HEK293T (cell line): ENCODE data around the gene KREMEN1.

Source experiments
- CTCF ChIA-PET: fragments of 350-600 bp; formaldehyde crosslinking; extraction: SDS; loops from one replicate; lab custom pipeline; 2021; ENCODE audit warnings: antibody characterized with exemption, inconsistent platforms; lab: Yijun Ruan, JAX
- POLR2A ChIA-PET: fragments of 350-600 bp; formaldehyde crosslinking; extraction: SDS; loops from one replicate; lab custom pipeline; 2020; ENCODE audit warnings: antibody characterized with exemption, inconsistent platforms; lab: Yijun Ruan, JAX
- DNase-seq: peaks from one replicate; pipeline ENCODE4 v3.0.0; 2012; ENCODE audit warnings: mixed read lengths; ENCODE audit errors: extremely low spot score
- ARNT ChIP-seq: fragments of 450-650 bp; IDR thresholded peaks from 2 replicates; pipeline ENCODE4 v1.6.1; 2017; ENCODE audit warnings: mild to moderate bottlenecking
- BHLHE40 ChIP-seq: fragments of 450-650 bp; IDR thresholded peaks from 2 replicates; pipeline ENCODE4 v1.6.1; 2016; ENCODE audit warnings: mild to moderate bottlenecking, moderate library complexity, borderline replicate concordance
- CTBP1 ChIP-seq: fragments of 450-650 bp; IDR thresholded peaks from 2 replicates; pipeline ENCODE4 v1.6.1; 2016; ENCODE audit warnings: borderline replicate concordance
- ELF4 ChIP-seq: fragments of 450-650 bp; IDR thresholded peaks from 2 replicates; pipeline ENCODE4 v1.6.1; 2017; ENCODE audit warnings: antibody characterized with exemption
- FOXA1 ChIP-seq: fragments of 450-650 bp; IDR thresholded peaks from 2 replicates; pipeline ENCODE4 v1.6.1; 2016; ENCODE audit warnings: mild to moderate bottlenecking
- FOXK2 ChIP-seq: fragments of 450-650 bp; IDR thresholded peaks from 2 replicates; pipeline ENCODE4 v1.6.1; 2016; ENCODE audit warnings: mild to moderate bottlenecking
- FOXM1 ChIP-seq: fragments of 450-650 bp; IDR thresholded peaks from 2 replicates; pipeline ENCODE4 v1.6.1; 2017; ENCODE audit warnings: mild to moderate bottlenecking, borderline replicate concordance
- HDGF ChIP-seq: fragments of 450-650 bp; IDR thresholded peaks from 2 replicates; pipeline ENCODE4 v1.6.1; 2017; ENCODE audit warnings: antibody characterized with exemption, borderline replicate concordance
- L3MBTL2 ChIP-seq: fragments of 450-650 bp; conservative IDR thresholded peaks from 2 replicates; pipeline ENCODE4 v1.6.1; 2016; ENCODE audit warnings: mild to moderate bottlenecking
- LEF1 ChIP-seq: fragments of 450-650 bp; IDR thresholded peaks from 2 replicates; pipeline ENCODE4 v1.6.1; 2017; ENCODE audit warnings: mild to moderate bottlenecking, borderline replicate concordance
- NFRKB ChIP-seq: fragments of 450-650 bp; IDR thresholded peaks from 2 replicates; pipeline ENCODE4 v1.6.1; 2016; ENCODE audit warnings: mild to moderate bottlenecking, moderate library complexity
- SP1 ChIP-seq: fragments of 450-650 bp; IDR thresholded peaks from 2 replicates; pipeline ENCODE4 v1.6.1; 2017
- SUZ12 ChIP-seq: fragments of 450-650 bp; IDR thresholded peaks from 2 replicates; pipeline ENCODE4 v1.6.1; 2016; ENCODE audit warnings: mild to moderate bottlenecking
- TARDBP ChIP-seq: fragments of 450-650 bp; IDR thresholded peaks from 2 replicates; pipeline ENCODE4 v1.6.1; 2016
- ZNF384 ChIP-seq: fragments of 450-650 bp; IDR thresholded peaks from 2 replicates; pipeline ENCODE4 v1.6.1; 2016
- TF ChIP-seq, protein P1 (sequence below): fragments of 450-650 bp; IDR thresholded peaks from 2 replicates; pipeline ENCODE4 v1.6.1; 2016

KREMEN1 gene

DNA sequence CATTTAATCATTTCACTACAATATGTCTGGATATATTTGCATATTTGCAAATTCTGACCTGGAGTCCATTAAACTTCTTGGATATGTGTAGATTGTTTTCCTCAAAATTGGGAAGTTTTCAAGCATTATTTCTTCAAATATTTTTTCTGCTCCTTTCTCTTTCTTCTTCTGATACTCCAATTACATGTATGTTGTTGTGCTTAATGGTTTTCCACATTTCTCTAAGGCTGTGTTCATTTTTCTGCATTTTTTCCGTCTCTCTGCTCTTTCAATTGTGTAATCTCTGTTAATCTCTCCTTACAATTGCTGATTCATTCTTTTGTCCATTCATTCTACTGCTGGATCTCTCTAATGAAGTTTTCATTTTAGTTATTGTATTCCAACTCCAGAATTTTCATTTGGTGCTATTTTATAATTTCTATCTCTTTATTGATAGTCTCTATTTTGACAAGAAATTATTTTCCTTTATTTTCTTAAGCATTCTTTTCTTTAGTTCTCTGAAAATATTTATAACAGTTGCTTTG is 102.5 kb downstream of the KREMEN1 start:
- no peak for DNase-seq
- ChIA-PET CTCF (no interaction called here), POLR2A (no interaction called here)
- TF ChIP-seq LEF1, result no peak
- no peak for TF ChIP-seq TARDBP

DNA sequence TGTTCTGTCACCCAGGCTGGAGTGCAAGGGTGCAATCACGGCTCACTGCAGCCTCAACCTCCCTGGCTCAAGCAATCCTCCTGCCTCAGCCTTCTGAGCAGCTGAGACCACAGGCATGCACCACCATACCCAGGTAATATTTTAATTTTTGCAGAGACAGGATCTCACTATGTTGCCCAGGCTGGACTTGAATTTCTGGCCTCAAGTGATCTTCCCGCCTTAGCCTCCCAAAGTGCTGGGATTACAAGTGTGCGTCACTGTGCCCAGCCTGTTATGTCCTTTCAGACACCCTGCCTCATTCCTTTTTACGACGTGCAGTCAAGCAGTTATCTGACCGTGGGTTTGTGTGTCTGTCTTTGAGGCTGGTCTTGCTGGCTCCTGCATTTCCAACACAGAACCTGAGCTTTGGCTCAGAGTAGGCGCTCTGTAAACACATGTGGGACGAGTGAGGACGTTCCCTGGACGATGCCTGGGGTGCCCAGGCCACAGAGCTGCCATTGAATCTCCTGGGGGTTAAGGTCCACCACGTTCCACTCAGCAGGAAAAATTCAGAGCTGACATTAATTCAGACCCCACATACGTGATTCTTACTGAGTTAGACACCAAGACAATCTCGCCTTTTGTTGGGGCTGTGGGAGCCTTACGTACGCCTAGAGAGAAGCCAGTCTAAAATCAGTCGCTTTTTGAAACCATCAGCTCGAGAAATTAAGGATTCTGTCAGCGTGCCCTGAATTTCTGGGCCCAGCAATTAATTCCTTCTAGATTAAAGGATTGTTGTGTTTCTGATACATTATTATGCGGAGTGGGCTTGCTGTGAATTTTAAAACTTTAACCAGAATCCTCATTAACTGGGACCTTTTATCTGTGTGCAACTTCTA is 111.4 kb downstream of the KREMEN1 start:
- ChIA-PET POLR2A (no interaction called here), CTCF (interaction anchor here (0.7 to 1.5 kb wide), 2 partner anchors 30 to 214 kb away, joined by 3 to 8 read pairs; no protein-coding TSS in a partner anchor)
- TF ChIP-seq TARDBP, result no peak
- TF ChIP-seq FOXM1, result no peak
- TF ChIP-seq CTBP1, result no peak
- no peak for TF ChIP-seq NFRKB
- TF ChIP-seq, protein P1, sequence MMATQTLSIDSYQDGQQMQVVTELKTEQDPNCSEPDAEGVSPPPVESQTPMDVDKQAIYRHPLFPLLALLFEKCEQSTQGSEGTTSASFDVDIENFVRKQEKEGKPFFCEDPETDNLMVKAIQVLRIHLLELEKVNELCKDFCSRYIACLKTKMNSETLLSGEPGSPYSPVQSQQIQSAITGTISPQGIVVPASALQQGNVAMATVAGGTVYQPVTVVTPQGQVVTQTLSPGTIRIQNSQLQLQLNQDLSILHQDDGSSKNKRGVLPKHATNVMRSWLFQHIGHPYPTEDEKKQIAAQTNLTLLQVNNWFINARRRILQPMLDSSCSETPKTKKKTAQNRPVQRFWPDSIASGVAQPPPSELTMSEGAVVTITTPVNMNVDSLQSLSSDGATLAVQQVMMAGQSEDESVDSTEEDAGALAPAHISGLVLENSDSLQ, result no peak
- no peak for TF ChIP-seq L3MBTL2
- TF ChIP-seq LEF1, result no peak
- TF ChIP-seq FOXA1, result no peak
- TF ChIP-seq SP1, result no peak
- TF ChIP-seq HDGF, result no peak
- TF ChIP-seq SUZ12, result no peak
- TF ChIP-seq BHLHE40, result no peak
- no peak for TF ChIP-seq ARNT
- no peak for TF ChIP-seq ZNF384
- no peak for TF ChIP-seq FOXK2
- no peak for TF ChIP-seq ELF4
- DNase-seq, result no peak

DNA sequence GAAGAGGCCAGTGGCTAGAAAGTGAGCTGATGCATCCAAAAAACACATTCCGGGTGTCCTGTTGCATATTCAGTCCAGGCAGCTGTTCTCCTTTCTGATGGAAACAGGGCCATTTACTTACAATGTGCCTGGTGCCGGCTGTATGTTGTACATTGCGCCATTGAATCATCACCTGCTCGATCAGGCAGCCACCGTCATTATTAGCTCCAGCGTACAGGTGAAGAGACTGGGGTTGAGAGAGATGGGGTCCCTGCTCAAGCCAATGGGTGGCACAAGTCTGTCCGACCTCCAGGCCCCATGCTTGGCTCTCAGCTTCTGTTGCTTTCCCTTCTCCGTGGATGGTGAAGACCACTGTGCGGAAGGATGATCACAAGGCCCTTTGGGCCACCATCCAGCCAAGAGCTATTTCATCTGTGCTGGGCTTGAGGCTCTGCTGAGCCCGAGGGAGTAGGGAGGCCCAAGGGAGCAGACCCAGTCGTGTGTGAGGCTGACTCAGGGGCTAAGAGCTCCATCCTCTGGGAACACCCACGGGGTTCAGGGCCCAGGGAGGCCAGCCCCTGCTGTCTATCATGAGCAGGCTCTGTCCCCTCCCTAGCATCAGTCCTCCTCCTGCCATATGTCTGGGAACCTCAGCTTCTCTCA is 112.1 kb downstream of the KREMEN1 start:
- CTCF ChIA-PET, result no interaction called here
- POLR2A ChIA-PET, result no interaction called here
- no peak for DNase-seq
- TF ChIP-seq ZNF384 (no peak), NFRKB (no peak), SUZ12 (no peak), HDGF (no peak), SP1 (no peak), CTBP1 (no peak), LEF1 (no peak), BHLHE40 (no peak)
- TF ChIP-seq, protein P1, result no peak

DNA sequence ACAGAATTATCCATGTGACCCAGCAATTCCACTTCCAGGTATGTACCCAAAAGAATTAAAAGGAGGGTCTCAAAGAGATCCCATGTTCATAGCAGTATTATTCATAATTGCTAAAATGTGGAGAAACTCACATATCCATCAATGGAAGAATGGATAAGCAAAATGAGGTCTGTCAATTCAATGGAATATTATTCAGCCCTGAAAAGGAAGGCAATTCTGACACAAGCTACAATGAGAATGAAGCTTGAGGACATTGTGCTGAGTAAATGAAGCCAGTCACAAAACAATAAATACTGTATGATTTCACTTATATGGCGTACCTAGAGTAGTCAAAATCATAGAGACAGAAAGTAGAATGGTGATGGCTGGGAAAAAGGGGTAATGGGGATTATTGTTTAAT is 113.5 kb downstream of the KREMEN1 start:
- no peak for TF ChIP-seq L3MBTL2
- no peak for TF ChIP-seq SP1
- no peak for TF ChIP-seq TARDBP
- no peak for TF ChIP-seq LEF1
- no peak for TF ChIP-seq CTBP1
- no peak for TF ChIP-seq FOXA1
- TF ChIP-seq HDGF, result no peak
- TF ChIP-seq ZNF384, result no peak
- TF ChIP-seq SUZ12, result no peak
- no peak for TF ChIP-seq ARNT
- TF ChIP-seq ELF4, result no peak
- no peak for TF ChIP-seq FOXM1
- TF ChIP-seq NFRKB, result no peak
- TF ChIP-seq, protein P1, result no peak
- TF ChIP-seq BHLHE40, result no peak
- no peak for TF ChIP-seq FOXK2
- CTCF ChIA-PET, result interaction anchor here (0.8 kb wide), 1 partner anchor 16 kb away, joined by 3 read pairs; no protein-coding TSS in a partner anchor
- POLR2A ChIA-PET, result no interaction called here

DNA sequence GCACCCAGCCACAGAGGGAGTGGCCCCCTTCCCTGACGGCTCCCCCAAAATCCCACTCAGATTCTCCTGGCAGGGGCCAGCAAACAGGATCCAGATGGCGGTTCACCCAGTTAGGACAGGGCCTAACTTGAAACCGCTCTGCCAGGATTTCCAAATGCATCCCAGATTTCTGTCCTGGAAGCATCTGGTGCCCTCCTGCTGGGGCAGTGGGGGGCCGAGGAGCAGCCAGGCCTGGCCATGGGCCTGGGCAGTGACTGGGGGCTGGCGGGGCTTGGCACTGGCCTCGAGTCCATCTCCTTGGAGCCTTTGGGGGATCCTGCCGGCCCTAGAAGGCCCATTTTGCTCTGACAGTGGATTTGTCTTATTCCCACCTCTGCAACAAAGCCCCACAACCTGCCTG is 115.0 kb downstream of the KREMEN1 start:
- POLR2A ChIA-PET, result no interaction called here
- CTCF ChIA-PET, result no interaction called here
- TF ChIP-seq BHLHE40, result no peak
- no peak for TF ChIP-seq HDGF
- no peak for TF ChIP-seq LEF1
- TF ChIP-seq ELF4, result no peak
- no peak for TF ChIP-seq SP1
- TF ChIP-seq L3MBTL2, result no peak
- TF ChIP-seq CTBP1, result no peak
- no peak for TF ChIP-seq FOXK2
- TF ChIP-seq SUZ12, result no peak
- DNase-seq, result no peak

More for the DNA sequence above, 113.5 kb downstream of the KREMEN1 start:
- DNase-seq, result no peak
